SK-N-SH (cell line): ENCODE data around the gene CD2. TPM values are rescaled to one million over a fixed set of nuclear protein-coding genes. Genes with fewer than 3 reads are reported as not detected.

ENCODE experiments used
- CTCF ChIA-PET: fragments of 300-600, 350-600 bp; formaldehyde crosslinking; extraction: SDS; loops from one replicate; lab custom pipeline; 2021; lab: Yijun Ruan, JAX
- POLR2A ChIA-PET: fragments of 350-600 bp; sonication (Branson Sonifier 250); formaldehyde crosslinking; extraction: SDS; loops from one replicate; lab custom pipeline; 2020; ENCODE audit warnings: antibody characterized with exemption, inconsistent platforms; lab: Yijun Ruan, JAX
- DNase-seq: peaks from one replicate; pipeline ENCODE4 v3.0.0; 2012
- H2AFZ ChIP-seq: fragments of 200-600 bp; sonication (generic); 2 replicates; pipeline ENCODE4 v1.8.1; 2016; ENCODE audit warnings: antibody characterized with exemption, mild to moderate bottlenecking, low read depth
- H3F3A ChIP-seq: fragments of 200-600 bp; sonication (generic); replicated peaks from 2 replicates; pipeline ENCODE3; 2016; ENCODE audit warnings: antibody characterized with exemption, mild to moderate bottlenecking; ENCODE audit not compliant: insufficient read depth
- H3K27ac ChIP-seq, 2 experiments: fragments of 200-500 bp in 1 of 2; fragments of 200-600 bp in 1 of 2; sonication (Bioruptor generic) in 1 of 2; sonication (generic), shearing (Covaris generic) in 1 of 2; 2 replicates each; pipeline versions ENCODE4 v1.5.1 to v1.6.1; 2014 to 2016; ENCODE audit warnings: low read depth in 2 of 2, inconsistent platforms in 1 of 2, low read length in 1 of 2, mild to moderate bottlenecking in 1 of 2, mixed read lengths in 1 of 2
- H3K27me3 ChIP-seq: fragments of 200-600 bp; sonication (generic), shearing (Covaris generic); 2 replicates; pipeline ENCODE4 v1.6.1; 2016; ENCODE audit warnings: mixed run types; ENCODE audit not compliant: insufficient read depth
- H3K36me3 ChIP-seq, 2 experiments: fragments of 200-500 bp in 1 of 2; fragments of 200-600 bp in 1 of 2; sonication (Bioruptor generic) in 1 of 2; sonication (generic) in 1 of 2; replicated peaks in 1 of 2; 2 replicates each; pipeline versions ENCODE3 to v1.5.1; 2014 to 2016; ENCODE audit warnings: low read length in 1 of 2, mild to moderate bottlenecking in 1 of 2; ENCODE audit not compliant: insufficient read depth in 2 of 2, control insufficient read depth in 1 of 2
- H3K4me1 ChIP-seq, 2 experiments: fragments of 200-500 bp in 1 of 2; fragments of 200-600 bp in 1 of 2; sonication (Bioruptor generic) in 1 of 2; sonication (generic), shearing (Covaris generic) in 1 of 2; 2 replicates each; pipeline versions ENCODE4 v1.5.1 to v1.6.1; 2014 to 2016; ENCODE audit warnings: low read depth in 1 of 2, low read length in 1 of 2, mixed run types in 1 of 2; ENCODE audit not compliant: insufficient read depth in 2 of 2, control insufficient read depth in 1 of 2
- H3K4me2 ChIP-seq: fragments of 200-600 bp; sonication (generic), shearing (Covaris generic); 2 replicates; pipeline ENCODE4 v1.6.1; 2017; ENCODE audit warnings: mixed run types
- H3K4me3 ChIP-seq, 2 experiments: fragments of 200-500 bp in 1 of 2; fragments of 200-600 bp in 1 of 2; sonication (Bioruptor generic) in 1 of 2; sonication (generic), shearing (Covaris generic) in 1 of 2; 2 replicates each; pipeline versions ENCODE4 v1.5.1 to v1.8.1; 2014 to 2016; ENCODE audit warnings: low read depth in 2 of 2, inconsistent platforms in 1 of 2, low read length in 1 of 2, mild to moderate bottlenecking in 1 of 2, mixed read lengths in 1 of 2, moderate library complexity in 1 of 2
- H3K79me2 ChIP-seq: fragments of 200-600 bp; sonication (generic); 2 replicates; pipeline ENCODE4 v1.8.1; 2017; ENCODE audit warnings: mild to moderate bottlenecking; ENCODE audit not compliant: insufficient read depth
- H3K9ac ChIP-seq: fragments of 200-600 bp; sonication (generic); 2 replicates; pipeline ENCODE4 v1.6.1; 2017; ENCODE audit warnings: mixed run types
- H3K9me2 ChIP-seq: fragments of 200-600 bp; sonication (generic); 2 replicates; pipeline ENCODE4 v1.6.1; 2017; ENCODE audit warnings: mixed run types
- H3K9me3 ChIP-seq: fragments of 200-600 bp; sonication (generic); 2 replicates; pipeline ENCODE4 v1.6.1; 2017; ENCODE audit warnings: mixed run types, mild to moderate bottlenecking, moderate library complexity
- H4K20me1 ChIP-seq: fragments of 200-600 bp; sonication (generic); 2 replicates; pipeline ENCODE4 v1.6.1; 2017; ENCODE audit warnings: mild to moderate bottlenecking, mixed run types; ENCODE audit not compliant: insufficient read depth
- ELF1 ChIP-seq: IDR thresholded peaks from 2 replicates; pipeline ENCODE4 v1.4.0; 2012
- EP300 ChIP-seq, 2 experiments: IDR thresholded peaks; 2 replicates each; pipeline versions ENCODE4 v1.4.0 to v1.6.1; 2012; ENCODE audit warnings: borderline replicate concordance in 1 of 2, low read depth in 1 of 2, low read length in 1 of 2
- EZH2phosphoT487 ChIP-seq: fragments of 200-600 bp; sonication (generic); IDR thresholded peaks from 2 replicates; pipeline ENCODE4 v1.6.1; 2017; ENCODE audit warnings: low read depth, mixed run types, mild to moderate bottlenecking, antibody characterized with exemption, moderate library complexity, borderline replicate concordance
- FOSL2 ChIP-seq: IDR thresholded peaks from 2 replicates; pipeline ENCODE4 v1.4.0; 2012; ENCODE audit warnings: low read depth, mild to moderate bottlenecking, moderate library complexity, borderline replicate concordance
- FOXM1 ChIP-seq: IDR thresholded peaks from 2 replicates; pipeline ENCODE4 v1.4.0; 2012; ENCODE audit warnings: low read depth, mild to moderate bottlenecking
- GABPA ChIP-seq: IDR thresholded peaks from 2 replicates; pipeline ENCODE4 v1.4.0; 2012; ENCODE audit warnings: low read depth, mild to moderate bottlenecking
- GATA2 ChIP-seq: sonication (generic); formaldehyde crosslinking; IDR thresholded peaks from 2 replicates; pipeline ENCODE4 v1.5.0; 2020; ENCODE audit warnings: mild to moderate bottlenecking, missing genetic modification reagents
- JUND ChIP-seq: IDR thresholded peaks from 2 replicates; pipeline ENCODE4 v1.4.0; 2012
- MEF2A ChIP-seq: IDR thresholded peaks from 2 replicates; pipeline ENCODE4 v1.4.0; 2012; ENCODE audit warnings: low read depth, borderline replicate concordance
- MXI1 ChIP-seq: IDR thresholded peaks from 2 replicates; pipeline ENCODE4 v1.6.1; 2012; ENCODE audit warnings: mild to moderate bottlenecking, low read depth, low read length, improper control_type of control experiment
- NFIC ChIP-seq: IDR thresholded peaks from 2 replicates; pipeline ENCODE4 v1.4.0; 2012; ENCODE audit warnings: borderline replicate concordance
- RCOR1 ChIP-seq: fragments of 150-350 bp; IDR thresholded peaks from 2 replicates; pipeline ENCODE4 v1.6.1; 2017; ENCODE audit warnings: antibody characterized with exemption, low read length
- RFX5 ChIP-seq: IDR thresholded peaks from 2 replicates; pipeline ENCODE4 v1.6.1; 2012; ENCODE audit warnings: mild to moderate bottlenecking, improper control_type of control experiment, low read length
- RXRA ChIP-seq: IDR thresholded peaks from 2 replicates; pipeline ENCODE4 v1.4.0; 2012; ENCODE audit warnings: low read depth, mild to moderate bottlenecking, borderline replicate concordance
- SMC3 ChIP-seq: IDR thresholded peaks from 2 replicates; pipeline ENCODE4 v1.6.1; 2012; ENCODE audit warnings: low read depth, low read length, improper control_type of control experiment
- TCF12 ChIP-seq: IDR thresholded peaks from 2 replicates; pipeline ENCODE4 v1.4.0; 2012
- TEAD4 ChIP-seq: IDR thresholded peaks from 2 replicates; pipeline ENCODE4 v1.4.0; 2012; ENCODE audit warnings: mild to moderate bottlenecking, borderline replicate concordance; ENCODE audit not compliant: insufficient read depth
- USF1 ChIP-seq: IDR thresholded peaks from 2 replicates; pipeline ENCODE4 v1.4.0; 2012; ENCODE audit warnings: low read depth, borderline replicate concordance
- YY1 ChIP-seq: IDR thresholded peaks from 2 replicates; pipeline ENCODE4 v1.4.0; 2012; ENCODE audit warnings: low read depth, mild to moderate bottlenecking
- WGBS: methylation state at CpG from one replicate; pipeline ENCODE4 v1.1.6; 2017; ENCODE audit warnings: low lambda C conversion rate; 5-methylcytosine and 5-hydroxymethylcytosine counted together
- polyA plus RNA-seq, 3 experiments: library from polyadenylated mRNA; depleted of rRNA; stranded (reverse); fragments of >200 nt; gene quantifications; 2 replicates each; pipeline ENCODE4 v1.2.3, GENCODE V29; 2012
- TF ChIP-seq, protein P1 (sequence below): fragments of 150-350 bp; IDR thresholded peaks from 2 replicates; pipeline ENCODE4 v1.6.1; 2016; ENCODE audit warnings: mild to moderate bottlenecking, low read depth, low read length
- TF ChIP-seq, protein P2 (sequence below): IDR thresholded peaks from 2 replicates; pipeline ENCODE4 v1.4.0; 2012; ENCODE audit warnings: low read depth
- TF ChIP-seq, protein P3 (sequence below): IDR thresholded peaks from 2 replicates; pipeline ENCODE4 v1.6.1; 2012; ENCODE audit warnings: mild to moderate bottlenecking, low read depth, low read length, moderate library complexity
- TF ChIP-seq, protein P4 (sequence below): IDR thresholded peaks from 2 replicates; pipeline ENCODE4; 2012

Gene CD2
- polyA plus RNA-seq, 1 of the 3 experiments (the other 2 are of a cell fraction), result not detected

DNA sequence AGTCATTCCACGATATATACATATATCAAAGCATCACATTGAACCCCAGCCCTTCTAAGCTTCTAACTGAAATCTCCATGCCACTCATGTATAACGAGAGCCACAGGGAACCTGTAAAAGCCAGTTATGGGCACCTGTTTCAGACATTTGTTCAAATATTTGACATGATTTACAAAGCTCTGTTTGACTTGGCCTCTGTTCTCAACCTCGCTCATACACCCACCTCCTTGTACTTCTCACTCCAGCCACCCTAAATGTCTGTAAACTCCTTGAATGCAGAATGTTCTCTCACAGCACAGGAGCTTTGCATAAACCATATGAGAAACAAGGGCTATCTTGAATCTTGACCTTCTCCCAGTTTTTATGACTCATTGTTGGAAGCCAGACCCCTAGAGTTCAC lies 36.9 kb upstream of the CD2 start:
- H3K36me3 ChIP-seq, result no peaks in the 10 kb centered on the region
- no peaks in the 10 kb centered on the region for H3K27me3 ChIP-seq
- H3K9me2 ChIP-seq, result no peaks in the 10 kb centered on the region
- no peak for TF ChIP-seq FOXM1
- TF ChIP-seq, protein P1, sequence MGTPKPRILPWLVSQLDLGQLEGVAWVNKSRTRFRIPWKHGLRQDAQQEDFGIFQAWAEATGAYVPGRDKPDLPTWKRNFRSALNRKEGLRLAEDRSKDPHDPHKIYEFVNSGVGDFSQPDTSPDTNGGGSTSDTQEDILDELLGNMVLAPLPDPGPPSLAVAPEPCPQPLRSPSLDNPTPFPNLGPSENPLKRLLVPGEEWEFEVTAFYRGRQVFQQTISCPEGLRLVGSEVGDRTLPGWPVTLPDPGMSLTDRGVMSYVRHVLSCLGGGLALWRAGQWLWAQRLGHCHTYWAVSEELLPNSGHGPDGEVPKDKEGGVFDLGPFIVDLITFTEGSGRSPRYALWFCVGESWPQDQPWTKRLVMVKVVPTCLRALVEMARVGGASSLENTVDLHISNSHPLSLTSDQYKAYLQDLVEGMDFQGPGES, result no peak
- no peak for TF ChIP-seq RXRA
- TF ChIP-seq EP300 (IDR thresholded peaks at IDR 0.05; ENCODE audit: borderline replicate concordance in 1 of 2, low read depth in 1 of 2, low read length in 1 of 2), result no peak
- TF ChIP-seq YY1, result no peak
- no peak for TF ChIP-seq EZH2phosphoT487
- TF ChIP-seq RFX5, result no peak
- no peak for TF ChIP-seq GABPA
- TF ChIP-seq RCOR1, result no peak
- no peaks in the 10 kb centered on the region for H3K79me2 ChIP-seq
- no peak overlapping the region for H3K4me3 ChIP-seq
- H3K9me3 ChIP-seq, result no peaks in the 10 kb centered on the region
- H4K20me1 ChIP-seq, result no peaks in the 10 kb centered on the region
- ChIA-PET POLR2A (no interaction called here), CTCF (interaction anchor here (0.9 kb wide), 1 partner anchor 14 kb away, joined by 3 read pairs; no protein-coding TSS in a partner anchor)
- no peak for DNase-seq
- no peak overlapping the region for H3K9ac ChIP-seq
- H3K4me1 ChIP-seq, result no peaks in the 10 kb centered on the region; a peak in 2 of 4 replicates
- no peak overlapping the region for H3K27ac ChIP-seq
- no peaks in the 10 kb centered on the region for H3F3A ChIP-seq
- no peak overlapping the region for H3K4me2 ChIP-seq
- H2AFZ ChIP-seq, result no peak overlapping the region
- 34% methylated on average over 3 of the region's 3 CpGs for WGBS

GRCh38 chr1:116720364-116721038 lies 33.7 kb upstream of the CD2 start:
- no peak overlapping the region for H2AFZ ChIP-seq
- H3K27me3 ChIP-seq, result no peaks in the 10 kb centered on the region
- H3K9ac ChIP-seq, result no peak overlapping the region
- TF ChIP-seq GABPA, result no peak
- no peak for TF ChIP-seq FOXM1
- no peak for TF ChIP-seq TEAD4
- TF ChIP-seq MEF2A, result no peak
- TF ChIP-seq RFX5, result no peak
- TF ChIP-seq MXI1, result no peak
- no peak for TF ChIP-seq RXRA
- no peak for TF ChIP-seq JUND
- TF ChIP-seq, protein P2, sequence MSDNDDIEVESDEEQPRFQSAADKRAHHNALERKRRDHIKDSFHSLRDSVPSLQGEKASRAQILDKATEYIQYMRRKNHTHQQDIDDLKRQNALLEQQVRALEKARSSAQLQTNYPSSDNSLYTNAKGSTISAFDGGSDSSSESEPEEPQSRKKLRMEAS, result no peak
- no peak for TF ChIP-seq FOSL2
- TF ChIP-seq GATA2 (CRISPR knock-in tag), result no peak
- no peak for TF ChIP-seq TCF12
- TF ChIP-seq ELF1, result no peak
- TF ChIP-seq, protein P3, sequence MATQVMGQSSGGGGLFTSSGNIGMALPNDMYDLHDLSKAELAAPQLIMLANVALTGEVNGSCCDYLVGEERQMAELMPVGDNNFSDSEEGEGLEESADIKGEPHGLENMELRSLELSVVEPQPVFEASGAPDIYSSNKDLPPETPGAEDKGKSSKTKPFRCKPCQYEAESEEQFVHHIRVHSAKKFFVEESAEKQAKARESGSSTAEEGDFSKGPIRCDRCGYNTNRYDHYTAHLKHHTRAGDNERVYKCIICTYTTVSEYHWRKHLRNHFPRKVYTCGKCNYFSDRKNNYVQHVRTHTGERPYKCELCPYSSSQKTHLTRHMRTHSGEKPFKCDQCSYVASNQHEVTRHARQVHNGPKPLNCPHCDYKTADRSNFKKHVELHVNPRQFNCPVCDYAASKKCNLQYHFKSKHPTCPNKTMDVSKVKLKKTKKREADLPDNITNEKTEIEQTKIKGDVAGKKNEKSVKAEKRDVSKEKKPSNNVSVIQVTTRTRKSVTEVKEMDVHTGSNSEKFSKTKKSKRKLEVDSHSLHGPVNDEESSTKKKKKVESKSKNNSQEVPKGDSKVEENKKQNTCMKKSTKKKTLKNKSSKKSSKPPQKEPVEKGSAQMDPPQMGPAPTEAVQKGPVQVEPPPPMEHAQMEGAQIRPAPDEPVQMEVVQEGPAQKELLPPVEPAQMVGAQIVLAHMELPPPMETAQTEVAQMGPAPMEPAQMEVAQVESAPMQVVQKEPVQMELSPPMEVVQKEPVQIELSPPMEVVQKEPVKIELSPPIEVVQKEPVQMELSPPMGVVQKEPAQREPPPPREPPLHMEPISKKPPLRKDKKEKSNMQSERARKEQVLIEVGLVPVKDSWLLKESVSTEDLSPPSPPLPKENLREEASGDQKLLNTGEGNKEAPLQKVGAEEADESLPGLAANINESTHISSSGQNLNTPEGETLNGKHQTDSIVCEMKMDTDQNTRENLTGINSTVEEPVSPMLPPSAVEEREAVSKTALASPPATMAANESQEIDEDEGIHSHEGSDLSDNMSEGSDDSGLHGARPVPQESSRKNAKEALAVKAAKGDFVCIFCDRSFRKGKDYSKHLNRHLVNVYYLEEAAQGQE, result no peak
- no peak for TF ChIP-seq SMC3
- no peak for TF ChIP-seq USF1
- TF ChIP-seq, protein P4, sequence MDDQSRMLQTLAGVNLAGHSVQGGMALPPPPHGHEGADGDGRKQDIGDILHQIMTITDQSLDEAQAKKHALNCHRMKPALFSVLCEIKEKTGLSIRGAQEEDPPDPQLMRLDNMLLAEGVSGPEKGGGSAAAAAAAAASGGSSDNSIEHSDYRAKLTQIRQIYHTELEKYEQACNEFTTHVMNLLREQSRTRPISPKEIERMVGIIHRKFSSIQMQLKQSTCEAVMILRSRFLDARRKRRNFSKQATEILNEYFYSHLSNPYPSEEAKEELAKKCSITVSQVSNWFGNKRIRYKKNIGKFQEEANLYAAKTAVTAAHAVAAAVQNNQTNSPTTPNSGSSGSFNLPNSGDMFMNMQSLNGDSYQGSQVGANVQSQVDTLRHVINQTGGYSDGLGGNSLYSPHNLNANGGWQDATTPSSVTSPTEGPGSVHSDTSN, result no peak
- no peak for TF ChIP-seq NFIC
- H3K79me2 ChIP-seq, result no peaks in the 10 kb centered on the region
- H3K4me3 ChIP-seq, result no peak overlapping the region
- no peaks in the 10 kb centered on the region; a peak in 1 of 4 replicates for H3K4me1 ChIP-seq
- H3K9me2 ChIP-seq, result no peaks in the 10 kb centered on the region
- DNase-seq, result no peak
- no peaks in the 10 kb centered on the region for H3K9me3 ChIP-seq
- no peaks in the 10 kb centered on the region for H3F3A ChIP-seq
- no peaks in the 10 kb centered on the region for H3K36me3 ChIP-seq
- CTCF ChIA-PET, result interaction anchor here (1.6 kb wide), 1 partner anchor 10 kb away, joined by 3 read pairs; no protein-coding TSS in a partner anchor
- POLR2A ChIA-PET, result no interaction called here
- H3K27ac ChIP-seq, result no peak overlapping the region
- no peaks in the 10 kb centered on the region for H4K20me1 ChIP-seq
- 66% methylated on average over 4 of the region's 4 CpGs for WGBS
- no peak overlapping the region for H3K4me2 ChIP-seq
